HT1080 (cell line): ENCODE data around the gene CALML4. TPM values are rescaled to one million over a fixed set of nuclear protein-coding genes. Genes with fewer than 3 reads are reported as not detected.
"Not testable (repeated sequence)": the region's sequence is repeated elsewhere in the genome, so short reads cannot be mapped to it uniquely, and the experiment has no call there.

Source experiments
- DNase-seq: peaks from one replicate; pipeline ENCODE4 v3.0.0-alpha.2; 2015; ENCODE audit warnings: low read depth
- total RNA-seq: library from RNA; depleted of rRNA; stranded (reverse); fragments of >200 nt; shearing (Covaris generic); gene quantifications from 2 replicates; pipeline ENCODE4 v1.2.3, GENCODE V29; 2014

CALML4 gene
- total RNA-seq, 1 experiment from 2014 or later, result 1.6 TPM

GRCh38 chr15:68225442-68225841 is 20.3 kb upstream of the CALML4 start:
- not testable (repeated sequence) for DNase-seq

- no peak for DNase-seq
These were observed 19.6 kb upstream of the CALML4 start for GRCh38 chr15:68224546-68225250.

GRCh38 chr15:68224108-68224507 is 19.0 kb upstream of the CALML4 start:
- no peak for DNase-seq

GRCh38 chr15:68223171-68223570 is 18.0 kb upstream of the CALML4 start:
- DNase-seq, result no peak

- not testable (repeated sequence) for DNase-seq
These were observed 17.3 kb upstream of the CALML4 start for GRCh38 chr15:68222432-68222743.

- DNase-seq, result not testable (repeated sequence)
These were observed 16.6 kb upstream of the CALML4 start for GRCh38 chr15:68221530-68222431.

- no peak for DNase-seq
These were observed 15.8 kb upstream of the CALML4 start for GRCh38 chr15:68220967-68221366.

GRCh38 chr15:68220489-68220888 is 15.4 kb upstream of the CALML4 start:
- DNase-seq, result no peak

- no peak for DNase-seq
These were observed 14.0 kb upstream of the CALML4 start for GRCh38 chr15:68218847-68219798.

- DNase-seq, result no peak
These were observed 13.2 kb upstream of the CALML4 start for GRCh38 chr15:68218331-68218730.

GRCh38 chr15:68217341-68217740 is 12.2 kb upstream of the CALML4 start:
- DNase-seq, result no peak

- no peak for DNase-seq
These were observed 9.7 kb upstream of the CALML4 start for GRCh38 chr15:68214838-68215254.

- DNase-seq, result no peak
These were observed 9.1 kb upstream of the CALML4 start for GRCh38 chr15:68213991-68214837.

- DNase-seq, result not testable (repeated sequence)
These were observed 8.3 kb upstream of the CALML4 start for GRCh38 chr15:68213491-68213845.

GRCh38 chr15:68211656-68212320 is 6.7 kb upstream of the CALML4 start:
- DNase-seq, result no peak

GRCh38 chr15:68210821-68211655 is 5.9 kb upstream of the CALML4 start:
- DNase-seq, result no peak

- DNase-seq, result no peak
These were observed 5.3 kb upstream of the CALML4 start for GRCh38 chr15:68210409-68210756.

GRCh38 chr15:68209735-68210408 is 4.7 kb upstream of the CALML4 start:
- DNase-seq, result peak; percentile 16

- no peak for DNase-seq
These were observed 4.1 kb upstream of the CALML4 start for GRCh38 chr15:68209272-68209671.
